GM23338 (cell line): ENCODE data around the gene RPS21.

Experiments used
- CREB1 ChIP-seq: fragments of 250-450 bp; sonication (Bioruptor Pico); IDR thresholded peaks from 2 replicates; pipeline ENCODE4 v1.5.0; 2020; ENCODE audit warnings: low read depth, mild to moderate bottlenecking, moderate library complexity
- EZH2 ChIP-seq: fragments of 200-600 bp; sonication (generic); IDR thresholded peaks from one replicate; pipeline ENCODE4 v1.8.0; 2017; ENCODE audit warnings: antibody characterized with exemption, mild to moderate bottlenecking, low read depth; ENCODE audit not compliant: unreplicated experiment
- POLR2AphosphoS5 ChIP-seq: IDR thresholded peaks from 2 replicates; pipeline ENCODE4 v1.6.1; 2016; ENCODE audit warnings: antibody characterized with exemption, low read depth
- STAT1 ChIP-seq: IDR thresholded peaks from one replicate; pipeline ENCODE4 v1.6.1; 2016; ENCODE audit warnings: antibody characterized with exemption; ENCODE audit not compliant: unreplicated experiment
- ZNF114 ChIP-seq: fragments of 250-450 bp; sonication (Bioruptor Pico); IDR thresholded peaks from 2 replicates; pipeline ENCODE4 v1.5.0; 2020; ENCODE audit warnings: mild to moderate bottlenecking, moderate library complexity
- TF ChIP-seq, protein P1 (sequence below): IDR thresholded peaks from one replicate; pipeline ENCODE4 v1.6.1; 2018; ENCODE audit warnings: antibody characterized with exemption; ENCODE audit not compliant: unreplicated experiment
- TF ChIP-seq, protein P2 (sequence below), 2 experiments: fragments of 200-600 bp in 1 of 2; sonication (generic) in 1 of 2; conservative IDR thresholded peaks; 2 replicates each; pipeline versions ENCODE4 v1.5.1 to v1.6.1; 2016 to 2017; ENCODE audit warnings: antibody characterized with exemption in 2 of 2, low read depth in 2 of 2, mild to moderate bottlenecking in 2 of 2, moderate library complexity in 1 of 2
- TF ChIP-seq, protein P3 (sequence below): IDR thresholded peaks from 2 replicates; pipeline ENCODE4 v1.6.1; 2016; ENCODE audit warnings: antibody characterized with exemption
- TF ChIP-seq, protein P4 (sequence below): fragments of 250-450 bp; sonication (Bioruptor Pico); IDR thresholded peaks from 2 replicates; pipeline ENCODE4 v1.5.0; 2020; ENCODE audit warnings: mild to moderate bottlenecking, moderate library complexity

DNA sequence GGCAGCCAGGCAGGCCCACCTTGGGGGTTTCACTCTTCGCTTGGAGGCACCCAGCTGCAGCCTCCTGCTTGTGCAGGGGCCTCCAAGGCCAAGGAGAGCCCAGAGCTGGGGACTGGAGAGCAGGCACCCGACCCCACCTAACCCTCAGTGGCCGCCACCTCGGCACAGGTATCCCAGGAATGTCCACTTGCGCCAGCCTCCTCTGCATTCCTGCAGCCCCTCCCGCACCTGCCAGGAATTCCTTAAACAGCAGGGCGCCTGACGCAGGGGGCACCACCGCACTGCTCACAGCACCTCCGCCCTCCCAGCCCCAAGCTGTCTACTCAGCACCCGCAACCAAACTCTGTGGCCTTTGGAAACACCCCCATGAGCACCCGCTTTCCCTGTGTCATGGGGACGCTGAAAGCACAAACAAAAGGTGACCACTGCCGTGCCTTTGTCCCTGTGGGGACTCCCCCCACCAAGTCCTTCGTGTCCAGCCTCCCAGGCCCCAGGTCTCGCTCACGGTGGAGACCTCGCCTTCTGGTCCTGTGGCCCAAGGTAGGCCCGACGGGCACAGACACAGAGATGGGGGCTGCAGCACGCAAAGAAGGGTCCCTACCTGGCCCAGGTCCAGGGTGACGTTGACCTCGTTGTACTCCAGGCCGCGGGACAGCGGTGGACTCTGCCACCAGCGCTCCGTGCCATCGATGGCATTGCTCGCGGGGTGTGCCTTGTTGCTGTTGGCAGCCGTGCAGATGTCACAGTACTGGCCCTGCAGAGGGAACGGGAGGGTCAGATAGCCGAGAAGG lies 24.9 kb upstream of the RPS21 start:
- TF ChIP-seq, protein P1, sequence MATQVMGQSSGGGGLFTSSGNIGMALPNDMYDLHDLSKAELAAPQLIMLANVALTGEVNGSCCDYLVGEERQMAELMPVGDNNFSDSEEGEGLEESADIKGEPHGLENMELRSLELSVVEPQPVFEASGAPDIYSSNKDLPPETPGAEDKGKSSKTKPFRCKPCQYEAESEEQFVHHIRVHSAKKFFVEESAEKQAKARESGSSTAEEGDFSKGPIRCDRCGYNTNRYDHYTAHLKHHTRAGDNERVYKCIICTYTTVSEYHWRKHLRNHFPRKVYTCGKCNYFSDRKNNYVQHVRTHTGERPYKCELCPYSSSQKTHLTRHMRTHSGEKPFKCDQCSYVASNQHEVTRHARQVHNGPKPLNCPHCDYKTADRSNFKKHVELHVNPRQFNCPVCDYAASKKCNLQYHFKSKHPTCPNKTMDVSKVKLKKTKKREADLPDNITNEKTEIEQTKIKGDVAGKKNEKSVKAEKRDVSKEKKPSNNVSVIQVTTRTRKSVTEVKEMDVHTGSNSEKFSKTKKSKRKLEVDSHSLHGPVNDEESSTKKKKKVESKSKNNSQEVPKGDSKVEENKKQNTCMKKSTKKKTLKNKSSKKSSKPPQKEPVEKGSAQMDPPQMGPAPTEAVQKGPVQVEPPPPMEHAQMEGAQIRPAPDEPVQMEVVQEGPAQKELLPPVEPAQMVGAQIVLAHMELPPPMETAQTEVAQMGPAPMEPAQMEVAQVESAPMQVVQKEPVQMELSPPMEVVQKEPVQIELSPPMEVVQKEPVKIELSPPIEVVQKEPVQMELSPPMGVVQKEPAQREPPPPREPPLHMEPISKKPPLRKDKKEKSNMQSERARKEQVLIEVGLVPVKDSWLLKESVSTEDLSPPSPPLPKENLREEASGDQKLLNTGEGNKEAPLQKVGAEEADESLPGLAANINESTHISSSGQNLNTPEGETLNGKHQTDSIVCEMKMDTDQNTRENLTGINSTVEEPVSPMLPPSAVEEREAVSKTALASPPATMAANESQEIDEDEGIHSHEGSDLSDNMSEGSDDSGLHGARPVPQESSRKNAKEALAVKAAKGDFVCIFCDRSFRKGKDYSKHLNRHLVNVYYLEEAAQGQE, result no peak
- TF ChIP-seq, protein P2, sequence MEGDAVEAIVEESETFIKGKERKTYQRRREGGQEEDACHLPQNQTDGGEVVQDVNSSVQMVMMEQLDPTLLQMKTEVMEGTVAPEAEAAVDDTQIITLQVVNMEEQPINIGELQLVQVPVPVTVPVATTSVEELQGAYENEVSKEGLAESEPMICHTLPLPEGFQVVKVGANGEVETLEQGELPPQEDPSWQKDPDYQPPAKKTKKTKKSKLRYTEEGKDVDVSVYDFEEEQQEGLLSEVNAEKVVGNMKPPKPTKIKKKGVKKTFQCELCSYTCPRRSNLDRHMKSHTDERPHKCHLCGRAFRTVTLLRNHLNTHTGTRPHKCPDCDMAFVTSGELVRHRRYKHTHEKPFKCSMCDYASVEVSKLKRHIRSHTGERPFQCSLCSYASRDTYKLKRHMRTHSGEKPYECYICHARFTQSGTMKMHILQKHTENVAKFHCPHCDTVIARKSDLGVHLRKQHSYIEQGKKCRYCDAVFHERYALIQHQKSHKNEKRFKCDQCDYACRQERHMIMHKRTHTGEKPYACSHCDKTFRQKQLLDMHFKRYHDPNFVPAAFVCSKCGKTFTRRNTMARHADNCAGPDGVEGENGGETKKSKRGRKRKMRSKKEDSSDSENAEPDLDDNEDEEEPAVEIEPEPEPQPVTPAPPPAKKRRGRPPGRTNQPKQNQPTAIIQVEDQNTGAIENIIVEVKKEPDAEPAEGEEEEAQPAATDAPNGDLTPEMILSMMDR (conservative IDR thresholded peaks at IDR 0.05; ENCODE audit: low read depth in 2 of 2), result peak in 1 of 2 experiments; percentile 9; a peak in 1 of 4 replicates
- TF ChIP-seq STAT1 (no peak), POLR2AphosphoS5 (no peak; the same call in 1 of the 2 replicates), CREB1 (CRISPR knock-in tag) (peak; percentile 50; the same call in 1 of the 2 replicates), EZH2 (no peak), ZNF114 (CRISPR knock-in tag) (no peak; the same call in 1 of the 2 replicates)
- TF ChIP-seq, protein P3, sequence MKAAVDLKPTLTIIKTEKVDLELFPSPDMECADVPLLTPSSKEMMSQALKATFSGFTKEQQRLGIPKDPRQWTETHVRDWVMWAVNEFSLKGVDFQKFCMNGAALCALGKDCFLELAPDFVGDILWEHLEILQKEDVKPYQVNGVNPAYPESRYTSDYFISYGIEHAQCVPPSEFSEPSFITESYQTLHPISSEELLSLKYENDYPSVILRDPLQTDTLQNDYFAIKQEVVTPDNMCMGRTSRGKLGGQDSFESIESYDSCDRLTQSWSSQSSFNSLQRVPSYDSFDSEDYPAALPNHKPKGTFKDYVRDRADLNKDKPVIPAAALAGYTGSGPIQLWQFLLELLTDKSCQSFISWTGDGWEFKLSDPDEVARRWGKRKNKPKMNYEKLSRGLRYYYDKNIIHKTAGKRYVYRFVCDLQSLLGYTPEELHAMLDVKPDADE, result no peak
- TF ChIP-seq, protein P4, sequence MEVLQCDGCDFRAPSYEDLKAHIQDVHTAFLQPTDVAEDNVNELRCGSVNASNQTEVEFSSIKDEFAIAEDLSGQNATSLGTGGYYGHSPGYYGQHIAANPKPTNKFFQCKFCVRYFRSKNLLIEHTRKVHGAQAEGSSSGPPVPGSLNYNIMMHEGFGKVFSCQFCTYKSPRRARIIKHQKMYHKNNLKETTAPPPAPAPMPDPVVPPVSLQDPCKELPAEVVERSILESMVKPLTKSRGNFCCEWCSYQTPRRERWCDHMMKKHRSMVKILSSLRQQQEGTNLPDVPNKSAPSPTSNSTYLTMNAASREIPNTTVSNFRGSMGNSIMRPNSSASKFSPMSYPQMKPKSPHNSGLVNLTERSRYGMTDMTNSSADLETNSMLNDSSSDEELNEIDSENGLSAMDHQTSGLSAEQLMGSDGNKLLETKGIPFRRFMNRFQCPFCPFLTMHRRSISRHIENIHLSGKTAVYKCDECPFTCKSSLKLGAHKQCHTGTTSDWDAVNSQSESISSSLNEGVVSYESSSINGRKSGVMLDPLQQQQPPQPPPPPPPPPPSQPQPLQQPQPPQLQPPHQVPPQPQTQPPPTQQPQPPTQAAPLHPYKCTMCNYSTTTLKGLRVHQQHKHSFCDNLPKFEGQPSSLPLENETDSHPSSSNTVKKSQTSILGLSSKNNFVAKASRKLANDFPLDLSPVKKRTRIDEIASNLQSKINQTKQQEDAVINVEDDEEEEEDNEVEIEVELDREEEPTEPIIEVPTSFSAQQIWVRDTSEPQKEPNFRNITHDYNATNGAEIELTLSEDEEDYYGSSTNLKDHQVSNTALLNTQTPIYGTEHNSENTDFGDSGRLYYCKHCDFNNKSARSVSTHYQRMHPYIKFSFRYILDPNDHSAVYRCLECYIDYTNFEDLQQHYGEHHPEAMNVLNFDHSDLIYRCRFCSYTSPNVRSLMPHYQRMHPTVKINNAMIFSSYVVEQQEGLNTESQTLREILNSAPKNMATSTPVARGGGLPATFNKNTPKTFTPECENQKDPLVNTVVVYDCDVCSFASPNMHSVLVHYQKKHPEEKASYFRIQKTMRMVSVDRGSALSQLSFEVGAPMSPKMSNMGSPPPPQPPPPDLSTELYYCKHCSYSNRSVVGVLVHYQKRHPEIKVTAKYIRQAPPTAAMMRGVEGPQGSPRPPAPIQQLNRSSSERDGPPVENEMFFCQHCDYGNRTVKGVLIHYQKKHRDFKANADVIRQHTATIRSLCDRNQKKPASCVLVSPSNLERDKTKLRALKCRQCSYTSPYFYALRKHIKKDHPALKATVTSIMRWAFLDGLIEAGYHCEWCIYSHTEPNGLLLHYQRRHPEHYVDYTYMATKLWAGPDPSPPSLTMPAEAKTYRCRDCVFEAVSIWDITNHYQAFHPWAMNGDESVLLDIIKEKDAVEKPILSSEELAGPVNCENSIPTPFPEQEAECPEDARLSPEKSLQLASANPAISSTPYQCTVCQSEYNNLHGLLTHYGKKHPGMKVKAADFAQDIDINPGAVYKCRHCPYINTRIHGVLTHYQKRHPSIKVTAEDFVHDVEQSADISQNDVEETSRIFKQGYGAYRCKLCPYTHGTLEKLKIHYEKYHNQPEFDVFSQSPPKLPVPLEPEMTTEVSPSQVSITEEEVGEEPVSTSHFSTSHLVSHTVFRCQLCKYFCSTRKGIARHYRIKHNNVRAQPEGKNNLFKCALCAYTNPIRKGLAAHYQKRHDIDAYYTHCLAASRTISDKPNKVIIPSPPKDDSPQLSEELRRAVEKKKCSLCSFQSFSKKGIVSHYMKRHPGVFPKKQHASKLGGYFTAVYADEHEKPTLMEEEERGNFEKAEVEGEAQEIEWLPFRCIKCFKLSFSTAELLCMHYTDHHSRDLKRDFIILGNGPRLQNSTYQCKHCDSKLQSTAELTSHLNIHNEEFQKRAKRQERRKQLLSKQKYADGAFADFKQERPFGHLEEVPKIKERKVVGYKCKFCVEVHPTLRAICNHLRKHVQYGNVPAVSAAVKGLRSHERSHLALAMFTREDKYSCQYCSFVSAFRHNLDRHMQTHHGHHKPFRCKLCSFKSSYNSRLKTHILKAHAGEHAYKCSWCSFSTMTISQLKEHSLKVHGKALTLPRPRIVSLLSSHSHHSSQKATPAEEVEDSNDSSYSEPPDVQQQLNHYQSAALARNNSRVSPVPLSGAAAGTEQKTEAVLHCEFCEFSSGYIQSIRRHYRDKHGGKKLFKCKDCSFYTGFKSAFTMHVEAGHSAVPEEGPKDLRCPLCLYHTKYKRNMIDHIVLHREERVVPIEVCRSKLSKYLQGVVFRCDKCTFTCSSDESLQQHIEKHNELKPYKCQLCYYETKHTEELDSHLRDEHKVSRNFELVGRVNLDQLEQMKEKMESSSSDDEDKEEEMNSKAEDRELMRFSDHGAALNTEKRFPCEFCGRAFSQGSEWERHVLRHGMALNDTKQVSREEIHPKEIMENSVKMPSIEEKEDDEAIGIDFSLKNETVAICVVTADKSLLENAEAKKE (CRISPR knock-in tag), result no peak
